RCC 7860 (cell line): ENCODE results near the gene AGPAT4.
A peak's percentile ranks its signal among the peaks of the same experiment; 100 is the strongest.
"Not testable (repeated sequence)": the region's sequence is repeated elsewhere in the genome, so short reads cannot be mapped to it uniquely, and the experiment has no call there.

Experiments
- DNase-seq: peaks from one replicate; pipeline ENCODE4 v3.0.0-alpha.2; 2015; ENCODE audit warnings: low spot score
- FAIRE-seq: peaks from 2 replicates; lab custom pipeline; 2012; peaks lifted over from hg19 to GRCh38; lab: Jason Lieb, UNC

The AGPAT4 gene

DNA sequence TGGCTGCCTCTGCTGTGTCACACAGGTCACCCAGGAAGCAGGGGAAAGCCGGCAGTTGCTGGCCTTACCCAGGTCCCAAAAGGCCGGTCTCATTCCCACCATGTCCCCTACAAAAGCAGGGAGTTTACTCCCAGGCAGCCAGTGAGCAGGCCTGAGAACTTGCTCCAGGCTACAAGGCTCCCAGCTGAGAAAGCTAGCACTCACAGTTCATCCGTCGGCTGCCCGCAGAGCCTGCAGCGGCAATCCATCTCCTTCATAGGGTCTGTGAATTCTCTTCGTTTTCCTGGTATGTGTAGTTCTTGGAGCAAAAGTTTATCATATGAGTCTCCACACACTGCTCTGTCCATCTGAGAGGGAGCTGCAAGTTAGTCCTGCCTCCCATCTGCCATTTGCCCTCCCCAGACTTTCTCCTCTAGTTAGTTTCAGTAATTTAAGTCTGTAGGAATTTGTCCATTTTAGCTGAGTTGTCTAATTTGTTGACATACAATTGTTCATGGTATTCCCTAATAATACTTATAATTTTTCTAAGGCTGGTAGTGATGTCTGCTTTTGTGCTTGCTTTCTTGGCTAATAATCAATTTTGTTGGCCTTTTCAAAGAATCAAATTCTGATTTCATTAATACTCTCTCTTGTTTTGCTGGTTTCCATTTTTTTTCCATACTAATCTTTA is 146.7 kb downstream of the AGPAT4 start:
- FAIRE-seq = no peak
- DNase-seq = no peak

DNA sequence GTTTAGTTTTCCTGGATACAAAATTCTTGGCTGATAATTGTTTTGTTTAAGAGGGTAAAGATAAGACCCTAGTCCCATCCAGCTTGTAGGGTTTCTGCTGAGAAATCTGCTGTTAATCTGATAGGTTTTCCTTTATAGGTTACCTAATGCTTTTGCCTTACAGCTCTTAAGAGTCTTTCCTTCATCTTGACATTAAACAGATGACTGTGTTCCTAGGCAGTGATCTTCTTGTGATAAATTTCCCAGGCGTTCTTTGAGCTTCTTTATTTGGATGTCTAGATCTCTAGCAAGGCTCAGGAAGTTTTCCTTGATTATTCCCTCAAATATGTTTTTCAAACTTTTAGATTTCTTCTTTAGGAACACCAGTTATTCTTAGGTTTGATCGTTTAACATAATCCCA is 148.3 kb downstream of the AGPAT4 start:
- DNase-seq = no peak
- no peak for FAIRE-seq

DNA sequence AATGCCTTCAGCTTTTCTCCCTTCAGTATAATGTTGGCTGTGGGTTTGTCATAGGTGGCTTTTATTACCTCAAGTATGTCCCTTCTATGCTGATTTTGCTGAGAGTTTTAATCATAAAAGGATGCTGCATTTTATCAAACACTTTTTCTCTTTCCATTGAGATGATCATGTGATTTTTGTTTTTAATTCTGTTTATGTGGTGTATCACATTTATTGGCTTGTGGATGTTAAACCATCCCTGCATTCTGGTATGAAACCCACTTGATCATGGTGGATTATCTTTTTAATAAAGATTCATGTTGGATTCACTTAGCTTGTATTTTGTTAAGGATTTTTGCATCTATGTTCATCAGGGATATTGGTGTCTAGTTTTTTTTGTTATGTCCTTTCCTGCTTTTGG is 150.5 kb downstream of the AGPAT4 start:
- FAIRE-seq = not testable (repeated sequence)

DNA sequence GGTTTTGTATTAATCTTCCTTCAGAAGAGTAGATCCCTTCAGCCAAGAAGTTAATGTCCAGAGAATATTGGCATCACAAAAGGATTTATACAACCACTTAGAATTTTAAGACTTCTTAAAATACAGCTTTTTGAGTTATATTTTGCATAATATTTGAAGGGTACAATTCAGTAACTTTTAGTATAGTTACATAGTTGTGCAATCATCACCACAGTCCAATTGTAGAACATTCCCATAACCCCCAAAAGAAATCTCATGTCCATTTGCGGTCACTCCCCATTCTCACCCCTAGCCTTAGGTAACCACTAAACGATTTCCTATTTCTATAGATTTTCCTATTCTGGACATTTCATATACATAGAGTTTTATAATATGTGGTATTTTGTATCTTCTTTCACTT is 155.9 kb downstream of the AGPAT4 start:
- DNase-seq (no peak), FAIRE-seq (no peak)

More for the DNA sequence above, 150.5 kb downstream of the AGPAT4 start:
- DNase-seq = not testable (repeated sequence)

DNA sequence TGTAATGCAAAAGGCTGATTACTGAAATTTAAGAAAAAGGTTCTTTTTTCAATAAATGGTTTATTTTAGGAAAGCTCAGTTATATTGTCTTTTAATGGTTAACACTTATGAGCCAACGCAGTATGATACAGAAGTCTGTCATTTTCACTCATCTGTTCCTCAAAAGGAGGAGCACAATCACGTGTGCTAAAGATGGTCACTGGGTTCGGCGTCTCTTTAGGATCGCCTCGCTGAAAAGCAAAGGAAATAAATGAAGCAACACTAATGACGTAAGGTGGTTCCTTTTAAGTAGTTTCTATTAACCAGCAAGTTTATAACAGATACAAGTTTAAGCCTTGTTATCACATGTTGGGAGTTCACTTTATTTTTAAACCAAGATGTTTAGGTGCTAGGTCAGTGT is 156.6 kb downstream of the AGPAT4 start:
- DNase-seq = no peak
- no peak for FAIRE-seq

GRCh38 chr6:161116554-161116953 is 157.3 kb downstream of the AGPAT4 start:
- DNase-seq (no peak), FAIRE-seq (no peak)

DNA sequence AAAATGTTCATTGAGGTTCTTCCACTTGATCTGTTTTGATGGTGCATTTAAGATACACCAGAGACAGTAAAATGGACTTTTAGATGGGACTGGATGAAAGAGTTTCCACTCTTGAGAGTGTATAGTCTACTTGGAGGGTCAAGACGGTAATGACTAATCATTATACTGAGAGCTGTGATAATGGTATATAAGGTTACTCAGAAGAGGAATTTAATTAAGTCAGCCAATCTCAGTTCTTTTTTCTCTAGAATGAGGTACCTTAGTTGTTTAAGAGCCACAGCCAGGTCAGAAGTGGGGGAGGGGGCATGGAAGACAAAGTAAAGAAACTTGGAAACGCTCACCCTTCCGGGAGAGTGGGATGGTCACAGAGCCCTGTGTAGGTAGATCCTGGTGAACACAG is 158.4 kb downstream of the AGPAT4 start:
- no peak for FAIRE-seq
- no peak for DNase-seq

GRCh38 chr6:161111261-161111660 is 162.6 kb downstream of the AGPAT4 start:
- DNase-seq (no peak), FAIRE-seq (no peak)

DNA sequence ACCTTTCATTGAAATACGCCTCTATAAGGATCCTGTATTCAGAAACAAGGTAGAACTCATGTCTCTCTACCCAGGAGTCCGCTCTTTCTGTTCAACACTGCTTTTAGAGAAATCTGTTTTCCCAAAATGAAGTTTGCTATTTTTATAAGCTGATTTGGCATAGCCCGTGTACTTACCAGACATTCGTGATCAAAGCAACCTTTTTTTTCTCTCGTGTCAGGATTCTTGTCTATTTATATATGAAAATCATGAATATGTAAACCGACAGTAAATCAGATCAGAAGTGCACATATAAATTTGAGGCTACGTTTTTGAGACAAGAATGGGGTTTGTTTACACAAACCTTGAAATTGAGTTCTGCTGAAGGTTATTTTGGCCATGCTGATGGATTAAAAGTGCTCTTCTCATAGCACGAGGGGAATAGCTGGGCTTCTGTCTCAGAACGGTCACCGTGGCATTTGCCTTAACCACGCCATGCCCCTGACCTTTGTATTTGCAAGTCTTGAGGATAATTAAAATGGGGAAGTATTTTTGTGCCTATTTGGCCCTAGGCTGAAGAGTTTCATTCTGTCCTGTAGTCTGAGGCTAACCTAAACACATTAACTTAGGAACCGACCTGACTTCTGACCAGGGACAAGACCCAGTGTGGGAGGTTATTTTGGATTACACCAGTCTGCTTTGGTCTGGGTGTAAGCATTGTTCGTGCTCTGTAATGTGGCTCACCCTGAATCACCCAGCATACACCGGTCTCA is 163.7 kb downstream of the AGPAT4 start:
- FAIRE-seq (no peak), DNase-seq (no peak)

GRCh38 chr6:161109366-161109765 is 164.5 kb downstream of the AGPAT4 start:
- FAIRE-seq (no peak), DNase-seq (no peak)

GRCh38 chr6:161108916-161109315 is 164.9 kb downstream of the AGPAT4 start:
- DNase-seq (no peak), FAIRE-seq (no peak)

GRCh38 chr6:161107779-161108730 is 165.8 kb downstream of the AGPAT4 start:
- no peak for DNase-seq
- FAIRE-seq = no peak

DNA sequence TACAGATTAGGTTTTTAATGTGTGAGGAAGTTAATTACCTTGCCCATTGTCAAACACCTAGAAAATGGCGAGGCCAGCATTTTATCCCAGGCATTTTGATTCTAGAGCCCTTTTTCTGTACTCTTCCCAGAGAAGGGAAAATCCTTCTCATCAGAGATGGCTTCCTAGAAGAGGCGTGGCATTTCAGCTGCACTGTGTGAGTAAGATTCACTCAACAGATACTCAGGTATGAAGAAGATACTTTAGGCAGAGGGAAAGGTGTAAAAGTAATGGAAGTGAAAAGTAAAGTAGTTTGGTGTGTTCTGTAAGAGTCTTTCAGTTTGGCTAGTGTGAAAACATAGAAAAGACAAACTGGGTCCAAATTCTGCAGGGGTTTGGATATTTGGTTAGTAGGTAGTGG is 168.5 kb downstream of the AGPAT4 start:
- FAIRE-seq (no peak), DNase-seq (no peak)

- no peak for FAIRE-seq
- DNase-seq = peak; percentile 6
Measured at GRCh38 chr6:161104966-161105365, 168.9 kb downstream of the AGPAT4 start.

- DNase-seq = no peak
- FAIRE-seq = no peak
Measured at GRCh38 chr6:161103475-161103874, 170.4 kb downstream of the AGPAT4 start.

GRCh38 chr6:161101517-161101916 is 172.3 kb downstream of the AGPAT4 start:
- DNase-seq = no peak
- FAIRE-seq = no peak

DNA sequence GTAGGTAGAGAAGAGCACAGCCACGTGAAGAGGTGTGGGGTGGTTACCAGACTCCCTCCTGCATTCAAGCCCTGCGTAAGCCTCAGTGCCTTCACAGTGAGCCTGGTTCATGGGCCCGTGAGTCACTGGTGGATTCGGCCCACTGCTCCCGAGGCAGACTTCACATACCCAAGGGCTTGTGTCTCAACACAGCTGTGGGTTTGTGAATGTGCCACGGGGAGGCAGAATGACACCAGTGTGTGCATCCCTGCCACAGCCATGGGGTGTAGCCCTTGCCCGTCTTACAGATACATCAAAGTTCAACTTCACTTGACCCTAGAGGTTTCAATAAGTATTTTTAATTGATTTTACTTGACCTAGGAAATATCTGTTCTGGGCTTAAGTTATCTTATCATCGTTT is 173.8 kb downstream of the AGPAT4 start:
- DNase-seq (peak; percentile 82), FAIRE-seq (peak; percentile 86)

GRCh38 chr6:161095916-161096315 is 177.9 kb downstream of the AGPAT4 start:
- FAIRE-seq (no peak), DNase-seq (no peak)

GRCh38 chr6:161094955-161095354 is 178.9 kb downstream of the AGPAT4 start:
- FAIRE-seq = peak; percentile 49
- peak; percentile 15 for DNase-seq

DNA sequence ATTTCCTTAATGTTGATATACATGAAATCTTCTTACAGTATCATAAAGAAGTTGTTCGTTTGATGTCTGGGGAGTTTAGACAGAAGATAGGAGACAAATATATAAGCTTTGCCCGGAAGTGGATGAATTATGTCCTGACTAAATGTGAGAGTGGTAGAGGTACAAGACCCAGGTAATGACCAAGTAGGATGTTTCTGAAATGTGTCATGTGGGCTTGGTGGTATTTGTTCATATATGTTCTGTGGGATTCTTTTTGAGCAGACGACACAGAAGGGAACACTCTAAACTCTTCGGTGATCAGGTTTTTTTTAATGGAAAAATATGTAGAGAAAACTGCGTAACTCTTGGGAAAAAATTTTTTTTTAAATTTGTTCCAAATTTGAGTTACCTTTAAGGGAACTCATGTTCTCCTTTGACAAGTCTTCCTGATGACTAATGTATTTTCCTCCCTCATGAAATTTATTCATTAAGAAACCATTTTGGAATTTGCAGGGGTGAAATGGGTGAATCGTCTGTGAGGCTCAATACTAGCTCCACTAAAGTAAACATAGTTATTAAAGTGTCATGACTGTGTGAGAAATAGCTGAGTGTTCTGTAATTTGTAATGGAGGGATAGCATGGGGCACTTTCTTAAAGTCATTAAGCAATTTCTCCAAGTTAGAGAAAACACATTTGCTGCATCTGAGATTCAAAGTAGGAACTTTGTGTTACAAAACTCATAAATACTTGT is 181.7 kb downstream of the AGPAT4 start:
- FAIRE-seq = no peak
- no peak for DNase-seq

DNA sequence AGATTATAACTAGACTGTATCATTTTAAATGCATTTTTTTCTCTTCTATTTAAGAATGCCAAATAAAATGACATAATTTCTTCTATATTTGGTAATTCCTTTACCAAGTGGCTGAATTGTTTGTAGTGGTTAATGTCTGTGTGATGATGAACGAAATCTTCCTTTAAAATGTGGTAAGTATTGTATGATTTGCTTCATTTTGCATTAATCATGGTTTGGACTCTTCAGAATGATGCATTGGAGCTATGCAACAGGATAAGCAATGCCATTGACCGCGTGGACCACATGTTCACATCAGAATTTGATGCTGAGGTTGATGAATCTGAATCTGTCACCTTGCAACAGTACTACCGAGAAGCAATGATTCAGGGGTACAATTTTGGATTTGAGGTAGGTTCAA is 182.7 kb downstream of the AGPAT4 start:
- FAIRE-seq = no peak
- no peak for DNase-seq
